Esophagus muscularis mucosa (tissue), 4 donors: Measurements from ENCODE around the gene CD6. TPM values are rescaled to one million over a fixed set of nuclear protein-coding genes. Genes with fewer than 3 reads are reported as not detected.

Source experiments
- DNase-seq: peaks from one replicate; pipeline ENCODE4 v3.0.0-alpha.2; 2017; ENCODE audit errors: extremely low spot score
- H3K27ac ChIP-seq, 4 donors: fragments of 200-600 bp; sonication (generic); replicated peaks in 1 of 4; 1 replicate in 3 of 4; 2 replicates in 1 of 4; pipeline ENCODE4 v1.5.1; 2016 to 2019; ENCODE audit warnings: mild to moderate bottlenecking in 1 of 4
- H3K27me3 ChIP-seq, 4 donors: fragments of 200-600 bp; sonication (generic); one replicate each; pipeline versions ENCODE4 v1.5.1 to v1.6.0; 2016 to 2019
- H3K36me3 ChIP-seq, 4 donors: fragments of 200-600 bp; sonication (generic); one replicate each; pipeline ENCODE4 v1.5.1; 2016 to 2019
- H3K4me1 ChIP-seq, 4 donors: fragments of 200-600 bp; sonication (generic); one replicate each; pipeline ENCODE4 v1.5.1; 2016 to 2019
- H3K4me3 ChIP-seq, 4 donors: fragments of 200-600 bp; sonication (generic); 1 replicate in 2 of 4; 2 replicates in 2 of 4; pipeline ENCODE4 v1.5.1; 2016 to 2019; ENCODE audit warnings: mild to moderate bottlenecking in 4 of 4, moderate library complexity in 1 of 4
- H3K9me3 ChIP-seq, 4 donors: fragments of 200-600 bp; sonication (generic); 1 replicate in 3 of 4; 2 replicates in 1 of 4; pipeline ENCODE4 v1.5.1; 2016 to 2019
- EP300 ChIP-seq: sonication (generic); formaldehyde crosslinking; IDR thresholded peaks from one replicate; pipeline ENCODE4 v1.6.1; 2017; ENCODE audit warnings: antibody characterized with exemption
- POLR2A ChIP-seq: fragments of 450-650 bp; IDR thresholded peaks from one replicate; pipeline ENCODE4 v1.6.1; 2017; ENCODE audit warnings: antibody characterized with exemption, moderate library complexity, mild to moderate bottlenecking, low read depth
- POLR2AphosphoS5 ChIP-seq, 2 donors: sonication (generic); formaldehyde crosslinking; IDR thresholded peaks; one replicate each; pipeline ENCODE4 v1.6.1; 2017; ENCODE audit warnings: antibody characterized with exemption in 2 of 2
- WGBS: methylation state at CpG from one replicate; pipeline ENCODE4 v1.1.5; 2018; 5-methylcytosine and 5-hydroxymethylcytosine counted together
- intact Hi-C: fragments of 100-400 bp; cut with DNase I; formaldehyde crosslinking; loops from one replicate; pipeline ENCODE4 v1.15.1; 2023
- total RNA-seq, 4 donors: library from RNA; depleted of rRNA; stranded (reverse); fragments of >200 nt; gene quantifications; one replicate each; pipeline versions ENCODE4 v1.1.0 to v1.2.1, GENCODE V29; 2016
- TF ChIP-seq, protein P1 (sequence below), 3 experiments: fragments of 200-600 bp in 2 of 3; fragments of 450-650 bp in 1 of 3; sonication (generic) in 2 of 3; IDR thresholded peaks; one replicate each; pipeline ENCODE4 v1.5.1; 2017 to 2019; ENCODE audit warnings: antibody characterized with exemption in 3 of 3, mild to moderate bottlenecking in 2 of 3, moderate library complexity in 1 of 3

The CD6 gene
- total RNA-seq, 4 donors from 2014 or later, result 0.32 to 2.2 (median 1.3) TPM; not detected in 1

DNA sequence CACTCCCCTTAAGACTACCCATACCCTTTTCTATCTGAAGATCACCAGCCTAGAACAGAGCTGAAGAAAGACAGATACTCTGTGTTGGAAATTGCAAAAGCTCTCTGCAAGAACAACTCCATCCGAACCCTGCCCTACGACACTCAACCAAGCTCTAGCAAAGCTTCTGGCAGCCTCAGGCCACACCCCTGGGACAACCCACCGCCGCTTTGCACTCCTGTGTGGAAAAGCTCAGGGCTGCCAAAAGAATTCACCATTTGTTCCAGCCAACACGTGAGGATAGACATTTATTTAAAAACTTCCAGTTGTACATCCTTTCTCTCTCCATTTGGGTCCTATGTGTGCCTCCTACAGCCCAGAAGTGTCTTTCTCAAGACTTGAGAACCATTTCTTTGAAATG, 68.4 kb downstream of the CD6 start:
- peaks cover 6 to 43% (median 29%) of the 10 kb centered on the region in 4 donors for H3K4me1 ChIP-seq
- intact Hi-C loops, result no loop called here
- H3K36me3 ChIP-seq, result no peaks in the 10 kb centered on the region
- no peak overlapping the region for H3K27ac ChIP-seq
- TF ChIP-seq POLR2AphosphoS5 (IDR thresholded peaks at IDR 0.05), result no peak
- TF ChIP-seq, protein P1, sequence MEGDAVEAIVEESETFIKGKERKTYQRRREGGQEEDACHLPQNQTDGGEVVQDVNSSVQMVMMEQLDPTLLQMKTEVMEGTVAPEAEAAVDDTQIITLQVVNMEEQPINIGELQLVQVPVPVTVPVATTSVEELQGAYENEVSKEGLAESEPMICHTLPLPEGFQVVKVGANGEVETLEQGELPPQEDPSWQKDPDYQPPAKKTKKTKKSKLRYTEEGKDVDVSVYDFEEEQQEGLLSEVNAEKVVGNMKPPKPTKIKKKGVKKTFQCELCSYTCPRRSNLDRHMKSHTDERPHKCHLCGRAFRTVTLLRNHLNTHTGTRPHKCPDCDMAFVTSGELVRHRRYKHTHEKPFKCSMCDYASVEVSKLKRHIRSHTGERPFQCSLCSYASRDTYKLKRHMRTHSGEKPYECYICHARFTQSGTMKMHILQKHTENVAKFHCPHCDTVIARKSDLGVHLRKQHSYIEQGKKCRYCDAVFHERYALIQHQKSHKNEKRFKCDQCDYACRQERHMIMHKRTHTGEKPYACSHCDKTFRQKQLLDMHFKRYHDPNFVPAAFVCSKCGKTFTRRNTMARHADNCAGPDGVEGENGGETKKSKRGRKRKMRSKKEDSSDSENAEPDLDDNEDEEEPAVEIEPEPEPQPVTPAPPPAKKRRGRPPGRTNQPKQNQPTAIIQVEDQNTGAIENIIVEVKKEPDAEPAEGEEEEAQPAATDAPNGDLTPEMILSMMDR (IDR thresholded peaks at IDR 0.05), result no peak
- no peak for TF ChIP-seq EP300
- no peak for TF ChIP-seq POLR2A
- DNase-seq, result no peak
- H3K4me3 ChIP-seq, result no peak overlapping the region
- WGBS, result 57% methylated on average over 5 of the region's 5 CpGs
- no peaks in the 10 kb centered on the region for H3K9me3 ChIP-seq
- H3K27me3 ChIP-seq, result no peaks in the 10 kb centered on the region

DNA sequence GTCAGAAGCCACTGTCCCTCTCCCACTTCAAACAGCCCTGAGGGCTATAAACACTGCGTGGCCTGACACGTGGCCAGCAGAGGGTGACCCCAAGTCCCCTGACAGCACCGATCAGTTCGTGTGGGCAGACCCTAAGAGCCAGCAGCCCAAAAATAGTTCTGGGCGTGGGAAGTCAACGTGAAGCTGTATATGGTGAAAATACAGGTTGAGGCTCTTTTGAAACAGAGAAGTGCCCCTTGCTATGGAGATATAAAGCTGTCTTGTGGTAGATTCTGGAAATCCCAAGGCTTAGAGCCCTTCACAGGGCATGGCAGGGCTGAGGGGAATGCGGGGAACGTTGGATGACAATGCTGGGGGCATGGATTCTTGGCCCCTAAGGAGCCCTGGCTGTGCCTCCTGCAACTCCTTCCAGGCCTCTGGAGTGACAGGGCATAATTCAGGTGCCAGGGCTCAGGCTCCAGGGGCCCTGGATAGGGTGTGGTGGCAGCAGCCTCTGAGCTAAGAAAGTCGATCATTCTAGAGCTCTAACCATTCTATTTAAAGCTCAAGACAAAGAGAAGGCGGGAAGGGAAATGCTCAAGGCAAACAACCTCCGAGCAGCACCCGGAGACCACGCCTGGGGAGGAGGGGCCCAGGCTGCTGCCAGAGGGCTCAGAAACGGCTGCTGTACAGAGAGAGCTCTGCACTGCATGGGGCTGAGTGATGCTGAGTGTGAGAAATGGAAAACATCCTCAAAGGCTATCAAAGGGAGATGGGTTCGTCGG, 70.5 kb downstream of the CD6 start:
- Histone ChIP-seq H3K36me3 (no peaks in the 10 kb centered on the region), H3K9me3 (no peaks in the 10 kb centered on the region), H3K4me1 (peaks cover 6 to 28% (median 23%) of the 10 kb centered on the region in 4 donors), H3K27me3 (no peaks in the 10 kb centered on the region), H3K4me3 (no peak overlapping the region), H3K27ac (peak overlapping the region in 3 of 4 donors; percentile 44 to 58 (median 54))
- 34% methylated on average over 15 of the region's 16 CpGs for WGBS
- no peak for DNase-seq
- intact Hi-C loops, result no loop called here
- TF ChIP-seq POLR2A (no peak), POLR2AphosphoS5 (IDR thresholded peaks at IDR 0.05) (peak in 1 of 2 donors; percentile 66)
- TF ChIP-seq, protein P1 (IDR thresholded peaks at IDR 0.05), result no peak

DNA sequence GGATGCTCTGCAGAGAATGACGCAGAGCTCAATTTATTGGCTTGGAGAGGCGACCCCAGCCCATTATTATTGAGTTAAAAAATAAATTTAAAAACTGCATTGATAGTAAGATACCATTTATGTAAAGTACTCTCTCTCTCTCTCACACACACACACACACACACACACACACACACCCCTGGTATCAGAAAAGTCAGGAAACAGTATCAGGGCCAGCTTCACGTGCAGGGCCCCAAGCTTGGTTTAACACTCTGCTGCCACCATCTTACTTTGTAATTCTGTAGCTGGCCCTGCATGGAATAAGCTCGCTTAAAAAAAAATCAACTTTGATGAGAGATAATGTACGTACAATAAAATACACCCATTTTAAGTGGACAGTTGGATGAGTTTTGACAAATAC, 71.1 kb downstream of the CD6 start:
- DNase-seq, result no peak
- 50% methylated on average over 5 of the region's 5 CpGs for WGBS
- peak overlapping the region in 1 of 4 donors; percentile 44 for H3K27ac ChIP-seq

DNA sequence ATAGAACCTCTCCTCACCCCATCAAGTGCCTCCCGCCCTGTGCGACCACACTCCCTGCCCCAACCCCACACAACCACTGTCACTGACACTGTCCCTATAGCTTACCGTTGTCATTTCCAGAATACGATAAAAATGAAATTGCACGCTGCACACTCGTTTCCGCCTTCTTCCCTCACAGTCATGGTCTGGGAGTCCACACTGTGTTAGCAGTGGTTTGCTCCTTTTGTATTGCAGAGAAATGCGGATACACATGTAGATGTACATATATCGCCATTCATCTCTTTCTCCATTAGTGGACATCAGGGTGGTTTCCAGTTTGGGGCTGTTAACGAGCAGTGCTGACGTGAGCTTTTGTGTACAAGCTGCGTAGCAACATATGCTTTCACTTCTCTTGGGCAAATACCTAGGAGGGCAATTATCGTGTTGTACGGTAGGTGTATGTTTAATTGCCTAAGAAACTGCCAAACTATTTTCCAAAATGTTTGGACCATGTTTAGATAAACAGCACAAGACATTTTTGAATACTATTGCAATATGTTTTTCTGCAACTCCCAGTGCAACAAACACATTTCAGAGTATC, 71.6 kb downstream of the CD6 start:
- Histone ChIP-seq H3K27me3 (no peaks in the 10 kb centered on the region), H3K9me3 (no peaks in the 10 kb centered on the region), H3K36me3 (no peaks in the 10 kb centered on the region), H3K4me1 (peaks cover 6 to 21% (median 15%) of the 10 kb centered on the region in 4 donors), H3K4me3 (no peak overlapping the region), H3K27ac (no peak overlapping the region)
- intact Hi-C loops, result no loop called here
- 96% methylated on average over 14 of the region's 14 CpGs for WGBS
- TF ChIP-seq POLR2AphosphoS5 (IDR thresholded peaks at IDR 0.05) (no peak), EP300 (no peak), POLR2A (no peak)
- TF ChIP-seq, protein P1 (IDR thresholded peaks at IDR 0.05), result no peak
- DNase-seq, result no peak

More for the DNA sequence above, 71.1 kb downstream of the CD6 start:
- intact Hi-C loops, result no loop called here
- Histone ChIP-seq H3K9me3 (no peaks in the 10 kb centered on the region), H3K4me3 (no peak overlapping the region), H3K36me3 (no peaks in the 10 kb centered on the region), H3K4me1 (peaks cover 6 to 23% (median 19%) of the 10 kb centered on the region in 4 donors), H3K27me3 (no peaks in the 10 kb centered on the region)
- TF ChIP-seq, protein P1 (IDR thresholded peaks at IDR 0.05), result no peak
- TF ChIP-seq POLR2AphosphoS5 (IDR thresholded peaks at IDR 0.05) (no peak), POLR2A (no peak)
